ENCODE results near the gene YTHDC2. TPM values are rescaled to one million over a fixed set of nuclear protein-coding genes. Genes with fewer than 3 reads are reported as not detected.

Gene YTHDC2
- total RNA-seq, 2 experiments from 2014 or later, result 24.9 to 30.5 TPM

GRCh38 chr5:113526421-113526820, 12.9 kb downstream of the YTHDC2 start:
- Mint-ChIP-seq H3K27me3 (no peaks in the 10 kb centered on the region), H3K27ac (no peak overlapping the region), H3K36me3 (ENCODE audit: low read depth) (peaks cover 24% of the 10 kb centered on the region), H3K4me1 (peaks cover 22% of the 10 kb centered on the region), H3K9me3 (peaks cover 13% of the 10 kb centered on the region), H3K4me3 (no peak overlapping the region)
- DNase-seq, result no peak
- ChIA-PET POLR2A (no interaction called here), CTCF (no interaction called here)

DNA sequence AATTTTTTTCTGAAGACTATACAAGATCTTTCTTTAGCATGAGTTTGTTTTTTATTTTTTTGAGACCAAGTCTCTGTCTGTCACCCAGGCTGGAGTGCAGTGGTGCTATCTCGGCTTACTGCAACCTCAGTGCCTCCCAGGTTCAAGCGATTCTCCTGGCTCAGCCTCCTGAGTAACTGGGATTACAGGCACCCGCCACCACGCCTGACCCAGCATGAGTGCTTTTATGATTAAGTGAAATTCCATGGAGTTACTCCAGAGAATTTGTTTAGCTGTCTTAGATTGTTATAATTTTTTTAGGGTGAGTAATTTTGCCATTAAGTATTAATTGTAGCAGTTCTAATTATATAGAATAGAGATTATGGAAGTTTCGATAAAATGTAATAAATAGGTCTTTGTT, 14.3 kb downstream of the YTHDC2 start:
- ChIA-PET POLR2A (no interaction called here), CTCF (no interaction called here)
- H3K27me3 Mint-ChIP-seq, result no peaks in the 10 kb centered on the region
- H3K4me3 Mint-ChIP-seq, result no peak overlapping the region
- H3K36me3 Mint-ChIP-seq (ENCODE audit: low read depth), result peaks cover 34% of the 10 kb centered on the region
- peaks cover 16% of the 10 kb centered on the region for H3K9me3 Mint-ChIP-seq
- peaks cover 20% of the 10 kb centered on the region for H3K4me1 Mint-ChIP-seq
- no peak for DNase-seq
- no peak overlapping the region for H3K27ac Mint-ChIP-seq

DNA sequence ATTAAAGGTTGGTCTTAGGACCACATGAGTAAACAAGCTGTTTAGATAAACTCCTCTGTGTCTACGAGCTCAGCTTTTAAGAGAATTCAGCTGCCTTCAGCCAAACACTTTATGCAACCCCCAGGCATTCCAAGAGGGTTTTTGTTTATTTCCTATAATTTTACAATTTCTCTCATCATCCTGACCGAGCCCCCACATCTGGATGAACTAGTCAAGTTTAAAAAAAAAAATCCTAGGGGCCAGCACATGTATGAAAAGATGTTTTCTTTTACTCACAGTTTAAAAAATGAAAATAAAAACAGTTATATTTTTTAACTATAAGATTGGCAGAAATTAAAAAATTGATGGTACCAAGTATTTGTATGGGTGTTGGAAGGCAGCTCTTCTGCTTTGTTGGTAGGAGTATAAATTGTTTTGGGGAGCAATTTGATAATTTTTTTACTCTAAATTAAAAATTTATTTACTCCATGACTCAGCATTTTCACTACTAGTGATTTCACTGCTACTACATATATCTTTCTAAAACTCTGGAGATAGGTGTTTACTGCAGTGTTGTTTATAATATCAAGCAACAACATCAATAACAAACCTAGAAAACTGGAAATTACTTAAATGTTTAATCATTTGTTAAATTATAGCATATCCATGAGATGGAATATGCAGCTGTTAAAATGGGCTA, 18.1 kb downstream of the YTHDC2 start:
- Mint-ChIP-seq H3K4me3 (no peak overlapping the region), H3K27me3 (no peaks in the 10 kb centered on the region), H3K27ac (no peak overlapping the region), H3K36me3 (ENCODE audit: low read depth) (peaks cover 49% of the 10 kb centered on the region), H3K4me1 (no peaks in the 10 kb centered on the region), H3K9me3 (peaks cover 16% of the 10 kb centered on the region)
- CTCF ChIA-PET, result no interaction called here
- no peak for DNase-seq
- POLR2A ChIA-PET, result no interaction called here

DNA sequence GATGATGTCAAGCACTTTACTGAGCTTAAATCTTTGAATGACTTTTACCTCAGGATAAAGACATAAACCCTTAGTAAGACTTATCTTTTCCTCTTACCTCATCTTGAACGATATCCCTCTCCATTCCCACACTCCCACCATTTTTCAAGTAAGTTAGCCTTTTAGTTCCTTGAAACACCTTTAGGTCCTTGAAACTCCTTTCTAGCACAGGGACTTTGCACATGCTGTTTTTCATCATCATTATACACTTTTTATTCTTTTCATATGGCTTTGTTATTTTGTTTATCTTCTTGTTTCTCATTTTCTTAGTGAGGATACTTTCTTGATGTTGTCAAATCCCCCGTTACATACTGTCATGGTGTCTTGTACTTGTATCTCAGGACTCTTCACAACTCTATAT, 24.8 kb downstream of the YTHDC2 start:
- H3K27me3 Mint-ChIP-seq, result no peaks in the 10 kb centered on the region
- ChIA-PET POLR2A (no interaction called here), CTCF (no interaction called here)
- no peak for DNase-seq
- H3K4me1 Mint-ChIP-seq, result peaks cover 3% of the 10 kb centered on the region
- H3K36me3 Mint-ChIP-seq (ENCODE audit: low read depth), result peaks cover 44% of the 10 kb centered on the region
- H3K4me3 Mint-ChIP-seq, result no peak overlapping the region
- H3K27ac Mint-ChIP-seq, result no peak overlapping the region
- no peaks in the 10 kb centered on the region for H3K9me3 Mint-ChIP-seq

- H3K27me3 Mint-ChIP-seq, result no peaks in the 10 kb centered on the region
- DNase-seq, result no peak
- ChIA-PET POLR2A (no interaction called here), CTCF (no interaction called here)
- peaks cover 55% of the 10 kb centered on the region for H3K36me3 Mint-ChIP-seq (ENCODE audit: low read depth)
- peaks cover 17% of the 10 kb centered on the region for H3K4me1 Mint-ChIP-seq
- H3K4me3 Mint-ChIP-seq, result no peak overlapping the region
- no peaks in the 10 kb centered on the region for H3K9me3 Mint-ChIP-seq
- no peak overlapping the region for H3K27ac Mint-ChIP-seq
These were observed 33.2 kb downstream of the YTHDC2 start for GRCh38 chr5:113546703-113547183.

DNA sequence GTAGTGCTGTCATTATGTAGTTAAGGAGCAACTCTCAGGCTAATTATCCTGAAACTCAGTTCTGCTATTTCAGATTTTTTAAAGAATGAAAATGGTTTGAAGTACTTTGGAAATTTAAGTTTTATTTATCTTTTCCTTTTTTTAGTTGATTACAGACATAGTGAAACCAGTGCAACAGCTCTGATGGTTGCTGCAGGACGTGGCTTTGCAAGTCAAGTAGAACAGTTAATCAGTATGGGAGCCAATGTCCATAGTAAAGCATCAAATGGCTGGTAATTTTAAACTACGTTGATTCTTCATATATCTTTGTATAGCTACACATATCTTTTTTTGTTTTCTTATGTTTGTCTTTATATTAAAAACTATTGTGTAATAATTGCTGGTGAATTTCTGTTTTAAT, 34.9 kb downstream of the YTHDC2 start:
- no peak overlapping the region for H3K27ac Mint-ChIP-seq
- H3K9me3 Mint-ChIP-seq, result no peaks in the 10 kb centered on the region
- DNase-seq, result no peak
- POLR2A ChIA-PET, result no interaction called here
- H3K4me1 Mint-ChIP-seq, result peaks cover 17% of the 10 kb centered on the region
- H3K4me3 Mint-ChIP-seq, result no peak overlapping the region
- H3K27me3 Mint-ChIP-seq, result no peaks in the 10 kb centered on the region
- peaks cover 54% of the 10 kb centered on the region for H3K36me3 Mint-ChIP-seq (ENCODE audit: low read depth)
- CTCF ChIA-PET, result no interaction called here

- POLR2A ChIA-PET, result no interaction called here
- Mint-ChIP-seq H3K4me1 (peaks cover 4% of the 10 kb centered on the region), H3K36me3 (ENCODE audit: low read depth) (peaks cover 40% of the 10 kb centered on the region)
These were observed 38.6 kb downstream of the YTHDC2 start for GRCh38 chr5:113552137-113552536.

DNA sequence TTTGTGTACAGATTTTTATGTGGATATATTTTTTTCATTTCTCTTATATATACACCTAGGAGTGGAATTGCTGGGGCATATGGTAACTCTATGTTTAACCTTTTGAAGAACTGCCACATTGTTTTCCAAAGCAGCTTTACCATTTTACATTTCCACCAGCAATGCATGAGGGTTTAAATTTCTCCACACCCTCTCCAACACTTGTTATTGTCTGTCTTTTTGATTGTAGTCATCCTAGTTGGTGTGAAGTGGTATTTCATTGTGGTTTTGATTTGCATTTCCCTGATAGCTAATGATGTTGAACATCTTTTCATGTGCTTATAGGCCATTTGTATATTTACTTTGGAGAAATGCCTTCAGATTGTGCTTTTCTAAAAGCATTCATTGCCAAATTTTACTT, 39.1 kb downstream of the YTHDC2 start:
- Mint-ChIP-seq H3K27ac (no peak overlapping the region), H3K4me3 (no peak overlapping the region), H3K9me3 (no peaks in the 10 kb centered on the region), H3K36me3 (ENCODE audit: low read depth) (peaks cover 37% of the 10 kb centered on the region), H3K4me1 (peaks cover 4% of the 10 kb centered on the region), H3K27me3 (no peaks in the 10 kb centered on the region)
- DNase-seq, result no peak
- CTCF ChIA-PET, result no interaction called here
- POLR2A ChIA-PET, result no interaction called here

More at GRCh38 chr5:113552137-113552536, 38.6 kb downstream of the YTHDC2 start:
- Mint-ChIP-seq H3K4me3 (no peak overlapping the region), H3K27ac (no peak overlapping the region), H3K9me3 (no peaks in the 10 kb centered on the region), H3K27me3 (no peaks in the 10 kb centered on the region)
- CTCF ChIA-PET, result no interaction called here
- no peak for DNase-seq

- no peak overlapping the region for H3K27ac Mint-ChIP-seq
- peaks cover 45% of the 10 kb centered on the region for H3K36me3 Mint-ChIP-seq (ENCODE audit: low read depth)
- no peaks in the 10 kb centered on the region for H3K27me3 Mint-ChIP-seq
- POLR2A ChIA-PET, result interaction anchor here (0.6 kb wide), 1 partner anchor 695 kb away, joined by 3 read pairs; no protein-coding TSS in a partner anchor
- no peak overlapping the region for H3K4me3 Mint-ChIP-seq
- no peaks in the 10 kb centered on the region for H3K4me1 Mint-ChIP-seq
- CTCF ChIA-PET, result interaction anchor here (0.6 kb wide), 1 partner anchor 45 kb away, joined by 3 read pairs; no protein-coding TSS in a partner anchor
- H3K9me3 Mint-ChIP-seq, result no peaks in the 10 kb centered on the region
- no peak for DNase-seq
These were observed 49.4 kb downstream of the YTHDC2 start for GRCh38 chr5:113562828-113563400.

DNA sequence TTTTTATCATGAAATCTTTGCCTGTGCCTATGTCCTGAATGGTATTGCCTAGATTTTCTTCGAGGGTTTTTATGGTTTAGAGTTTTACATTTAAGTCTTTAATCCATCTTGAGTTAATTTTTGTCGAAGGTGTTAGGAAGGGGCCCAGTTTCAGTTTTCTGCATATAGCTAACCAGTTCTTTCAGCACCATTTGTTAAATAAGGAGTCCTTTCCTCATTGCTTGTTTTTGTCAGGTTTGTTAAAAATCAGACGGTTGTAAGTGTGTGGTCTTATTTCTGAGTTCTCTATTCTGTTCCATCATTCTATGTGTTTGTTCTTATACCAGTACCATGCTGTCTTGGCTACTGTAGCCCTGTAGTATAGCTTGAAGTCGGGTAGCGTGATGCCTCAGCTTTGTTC, 55.9 kb downstream of the YTHDC2 start:
- H3K27ac Mint-ChIP-seq, result no peak overlapping the region
- CTCF ChIA-PET, result no interaction called here

DNA sequence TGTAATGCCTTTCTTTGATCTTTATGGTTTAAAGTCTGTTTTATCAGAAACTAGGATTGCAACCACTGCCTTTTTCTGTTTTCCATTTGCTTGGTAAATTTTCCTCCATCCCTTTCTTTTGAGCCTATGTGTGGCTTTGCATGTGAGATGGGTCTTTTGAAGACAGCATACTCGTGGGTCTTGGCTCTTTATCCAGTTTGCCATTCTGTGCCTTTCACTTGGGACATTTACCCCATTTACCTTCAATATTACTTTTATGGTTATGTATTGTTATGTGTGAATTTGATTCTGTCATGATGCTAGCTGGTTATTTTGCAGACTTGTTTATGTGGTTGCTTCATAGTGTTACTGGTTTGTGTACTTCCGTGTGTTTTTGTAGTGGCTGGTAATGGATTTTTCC, 59.2 kb downstream of the YTHDC2 start:
- Mint-ChIP-seq H3K9me3 (peaks cover 13% of the 10 kb centered on the region), H3K27ac (peak overlapping the region; percentile 26), H3K4me1 (peaks cover 9% of the 10 kb centered on the region), H3K4me3 (no peak overlapping the region), H3K27me3 (no peaks in the 10 kb centered on the region), H3K36me3 (ENCODE audit: low read depth) (peaks cover 62% of the 10 kb centered on the region)
- POLR2A ChIA-PET, result no interaction called here
- CTCF ChIA-PET, result no interaction called here
- no peak for DNase-seq

More for the DNA sequence above, 55.9 kb downstream of the YTHDC2 start:
- H3K4me1 Mint-ChIP-seq, result peaks cover 6% of the 10 kb centered on the region
- POLR2A ChIA-PET, result no interaction called here
- peaks cover 70% of the 10 kb centered on the region for H3K36me3 Mint-ChIP-seq (ENCODE audit: low read depth)
- H3K27me3 Mint-ChIP-seq, result no peaks in the 10 kb centered on the region
- DNase-seq, result no peak
- H3K4me3 Mint-ChIP-seq, result no peak overlapping the region
- H3K9me3 Mint-ChIP-seq, result peaks cover 13% of the 10 kb centered on the region

- peaks cover 53% of the 10 kb centered on the region for H3K36me3 Mint-ChIP-seq (ENCODE audit: low read depth)
- H3K4me3 Mint-ChIP-seq, result no peak overlapping the region
- DNase-seq, result no peak
- H3K9me3 Mint-ChIP-seq, result peaks cover 13% of the 10 kb centered on the region
- no peaks in the 10 kb centered on the region for H3K27me3 Mint-ChIP-seq
- no peak overlapping the region for H3K27ac Mint-ChIP-seq
- ChIA-PET CTCF (no interaction called here), POLR2A (no interaction called here)
- H3K4me1 Mint-ChIP-seq, result peaks cover 9% of the 10 kb centered on the region
These were observed 60.9 kb downstream of the YTHDC2 start for GRCh38 chr5:113574417-113574816.

GRCh38 chr5:113575074-113575473, 61.6 kb downstream of the YTHDC2 start:
- Mint-ChIP-seq H3K4me3 (no peak overlapping the region), H3K36me3 (ENCODE audit: low read depth) (peaks cover 48% of the 10 kb centered on the region), H3K27me3 (no peaks in the 10 kb centered on the region), H3K4me1 (peaks cover 9% of the 10 kb centered on the region), H3K9me3 (peaks cover 13% of the 10 kb centered on the region), H3K27ac (no peak overlapping the region)
- ChIA-PET POLR2A (no interaction called here), CTCF (no interaction called here)
- DNase-seq, result no peak

DNA sequence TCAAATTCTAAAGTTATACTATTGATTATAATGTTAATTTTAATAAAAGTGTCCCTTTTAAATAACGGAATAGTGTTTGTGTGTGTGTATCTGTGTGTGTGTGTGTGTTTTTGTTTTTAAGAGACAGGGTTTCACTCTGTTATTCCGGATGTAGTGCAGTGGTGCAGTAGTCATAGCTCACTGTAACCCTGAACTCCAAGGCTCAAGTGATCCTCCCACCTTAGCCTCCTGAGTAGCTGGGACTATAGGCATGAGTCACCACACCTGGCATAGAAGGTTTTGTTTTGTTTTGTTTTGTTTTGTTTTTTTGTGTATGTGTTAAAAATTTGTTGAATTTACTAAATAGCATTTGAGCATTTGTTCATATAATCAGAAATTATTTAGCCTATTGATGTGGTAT, 64.6 kb downstream of the YTHDC2 start:
- peaks cover 28% of the 10 kb centered on the region for H3K36me3 Mint-ChIP-seq (ENCODE audit: low read depth)
- H3K27me3 Mint-ChIP-seq, result no peaks in the 10 kb centered on the region
- H3K9me3 Mint-ChIP-seq, result no peaks in the 10 kb centered on the region
- ChIA-PET CTCF (no interaction called here), POLR2A (no interaction called here)
- H3K27ac Mint-ChIP-seq, result no peak overlapping the region
- H3K4me3 Mint-ChIP-seq, result no peak overlapping the region
- H3K4me1 Mint-ChIP-seq, result peaks cover 9% of the 10 kb centered on the region
- DNase-seq, result no peak

Measured in activated CD4-positive, alpha-beta T cell treated with anti-CD3 and anti-CD28 coated beads, Interleukin-2, amount 10 ng/mL, durations not matched to agents 7 days and 5 days (primary cell).